ENCODE data around the gene ZNF57. TPM values are rescaled to one million over a fixed set of nuclear protein-coding genes. Genes with fewer than 3 reads are reported as not detected.
"Not testable (repeated sequence)": the region's sequence is repeated elsewhere in the genome, so short reads cannot be mapped to it uniquely, and the experiment has no call there.

ZNF57 gene
- polyA plus RNA-seq, 1 of the 3 experiments (the other 2 are of a cell fraction): 2.1 TPM

- H3F3A ChIP-seq (replicated peaks; ENCODE audit: insufficient read depth); H3K36me3 ChIP-seq (replicated peaks in 1 of 2; ENCODE audit: control insufficient read depth in 1 of 2, insufficient read depth in 2 of 2, low read length in 1 of 2); H3K27ac ChIP-seq (ENCODE audit: low read depth in 2 of 2, low read length in 1 of 2); H3K9me3 ChIP-seq; H3K27me3 ChIP-seq (ENCODE audit: insufficient read depth); POLR2A ChIA-PET; H3K4me3 ChIP-seq (ENCODE audit: low read depth in 2 of 2, low read length in 1 of 2); H3K4me2 ChIP-seq; H2AFZ ChIP-seq (ENCODE audit: low read depth); H4K20me1 ChIP-seq (ENCODE audit: insufficient read depth); H3K9me2 ChIP-seq; H3K79me2 ChIP-seq (ENCODE audit: insufficient read depth); H3K4me1 ChIP-seq (ENCODE audit: control insufficient read depth in 1 of 2, insufficient read depth in 2 of 2, low read depth in 1 of 2, low read length in 1 of 2); H3K9ac ChIP-seq; DNase-seq: not testable (repeated sequence)
- peak; percentile 35; the same call in 1 of the 2 replicates for TF ChIP-seq CTCF (IDR thresholded peaks at IDR 0.05)
- CTCF ChIA-PET: interaction anchor here (1.6 kb wide), 1 partner anchor 15 kb away, joined by 4 read pairs; no protein-coding TSS in a partner anchor
- 24% methylated on average over 1 of the region's 11 CpGs for WGBS (ENCODE audit: low lambda C conversion rate)
Observed at GRCh38 chr19:2872175-2872574, 28.6 kb upstream of the ZNF57 start.

- WGBS (ENCODE audit: low lambda C conversion rate): 86% methylated on average over 32 of the region's 32 CpGs
- H3K79me2 ChIP-seq (ENCODE audit: insufficient read depth): no peaks in the 10 kb centered on the region
- H3K9me3 ChIP-seq: peaks cover 9% of the 10 kb centered on the region; the same call in 1 of the 2 replicates
- H3K9me2 ChIP-seq: no peaks in the 10 kb centered on the region
- ChIA-PET POLR2A (no interaction called here), CTCF (interaction anchor here (1.4 kb wide), 2 partner anchors 10 kb away, joined by 4 to 7 read pairs; no protein-coding TSS in a partner anchor)
- H3K9ac ChIP-seq: no peak overlapping the region
- H4K20me1 ChIP-seq (ENCODE audit: insufficient read depth): no peaks in the 10 kb centered on the region
- H3K27me3 ChIP-seq (ENCODE audit: insufficient read depth): no peaks in the 10 kb centered on the region
- H2AFZ ChIP-seq (ENCODE audit: low read depth): no peak overlapping the region
- H3K4me2 ChIP-seq: no peak overlapping the region
- H3K4me1 ChIP-seq (ENCODE audit: control insufficient read depth in 1 of 2, insufficient read depth in 2 of 2, low read depth in 1 of 2, low read length in 1 of 2): no peaks in the 10 kb centered on the region
- peaks cover 0 to 7% of the 10 kb centered on the region in 2 experiments for H3K36me3 ChIP-seq (replicated peaks in 1 of 2; ENCODE audit: control insufficient read depth in 1 of 2, insufficient read depth in 2 of 2, low read length in 1 of 2)
- DNase-seq: no peak
- H3K27ac ChIP-seq (ENCODE audit: low read depth in 2 of 2, low read length in 1 of 2): no peak overlapping the region
- no peaks in the 10 kb centered on the region for H3F3A ChIP-seq (replicated peaks; ENCODE audit: insufficient read depth)
- no peak for TF ChIP-seq TCF12 (IDR thresholded peaks at IDR 0.05)
- no peak for TF ChIP-seq MAX (IDR thresholded peaks at IDR 0.05; ENCODE audit: low read depth)
- TF ChIP-seq USF2 (IDR thresholded peaks at IDR 0.05; ENCODE audit: borderline replicate concordance, low read depth, low read length): no peak
- no peak for TF ChIP-seq CHD2 (IDR thresholded peaks at IDR 0.05; ENCODE audit: low read length, partially characterized antibody)
- no peak for TF ChIP-seq SMC3 (IDR thresholded peaks at IDR 0.05; ENCODE audit: low read depth, low read length)
- no peak for TF ChIP-seq FOSL2 (IDR thresholded peaks at IDR 0.05; ENCODE audit: borderline replicate concordance, low read depth)
- TF ChIP-seq FOXJ3 (CRISPR knock-in tag; IDR thresholded peaks at IDR 0.05): no peak
- H3K4me3 ChIP-seq (ENCODE audit: low read depth in 2 of 2, low read length in 1 of 2): no peak overlapping the region; a peak in 1 of 4 replicates
Observed at GRCh38 chr19:2877398-2878331, 23.1 kb upstream of the ZNF57 start.

All from SK-N-SH (cell line).